GM12878 (cell line): ENCODE data around the gene TMC2. TPM values are rescaled to one million over a fixed set of nuclear protein-coding genes. Genes with fewer than 3 reads are reported as not detected.
"Not testable (repeated sequence)": the region's sequence is repeated elsewhere in the genome, so short reads cannot be mapped to it uniquely, and the experiment has no call there.

Experiments used
- ATAC-seq: fragments of 200-7000 bp; cut with Tn5 transposase; 3 replicates; pipeline ENCODE4 v1.9.1; 2020; ENCODE audit warnings: mild to moderate bottlenecking, moderate library complexity
- BruUV-seq: library from RNA; stranded (reverse); fragments of 400-500 nt; replicated peaks from 2 replicates; lab custom pipeline; 2021; lab: Mats Ljungman, UMichigan
- CTCF ChIA-PET: fragments of 300-600 bp; sonication (Branson Sonifier 250); formaldehyde crosslinking; extraction: SDS; loops from one replicate; lab custom pipeline; 2021; ENCODE audit warnings: inconsistent platforms; lab: Yijun Ruan, JAX
- POLR2A ChIA-PET: fragments of 350-600 bp; formaldehyde crosslinking; extraction: SDS; loops from one replicate; lab custom pipeline; 2021; ENCODE audit warnings: inconsistent platforms; lab: Charles Lee
- RAD21 ChIA-PET: fragments of 300-600 bp; sonication (Branson Sonifier 250); formaldehyde crosslinking; loops from one replicate; lab custom pipeline; 2023; ENCODE audit warnings: antibody characterized with exemption; ENCODE audit not compliant: unreplicated experiment; lab: Charles Lee
- SMC1A ChIA-PET: fragments of 300-600 bp; sonication (Branson Sonifier 250); formaldehyde crosslinking; loops from one replicate; lab custom pipeline; 2023; ENCODE audit not compliant: unreplicated experiment, uncharacterized antibody; lab: Charles Lee
- DNase-seq: peaks from one replicate; pipeline ENCODE4 v3.0.0-alpha.2; 2011; ENCODE audit warnings: low read depth, low spot score
- FAIRE-seq: peaks from 3 replicates; lab custom pipeline; 2011; peaks lifted over from hg19 to GRCh38; lab: Jason Lieb, UNC
- H2AFZ ChIP-seq: 2 replicates; pipeline ENCODE4 v1.6.0; 2011; ENCODE audit warnings: low read depth, low read length, control low read depth; ENCODE audit not compliant: control insufficient read depth
- H3K27ac ChIP-seq: 2 replicates; pipeline ENCODE4 v1.5.1; 2011; ENCODE audit warnings: control low read depth; ENCODE audit not compliant: control insufficient read depth, insufficient read depth
- H3K27me3 ChIP-seq, 2 experiments: replicated peaks in 1 of 2; 2 replicates each; pipeline versions ENCODE4 v1.6.0 to v1.6.1; 2011; ENCODE audit warnings: low read length in 1 of 2; ENCODE audit not compliant: control insufficient read depth in 2 of 2, insufficient read depth in 2 of 2
- H3K36me3 ChIP-seq, 2 experiments: 2 replicates each; pipeline ENCODE4 v1.5.1; 2011; ENCODE audit warnings: low read length in 1 of 2; ENCODE audit not compliant: control insufficient read depth in 2 of 2, insufficient read depth in 2 of 2
- H3K4me1 ChIP-seq: 2 replicates; pipeline ENCODE4 v1.6.1; 2011; ENCODE audit warnings: mild to moderate bottlenecking, low read length, moderate library complexity, mixed read lengths; ENCODE audit not compliant: control insufficient read depth, insufficient read depth
- H3K4me2 ChIP-seq: 2 replicates; pipeline ENCODE4 v1.6.0; 2011; ENCODE audit warnings: control low read depth; ENCODE audit not compliant: control insufficient read depth, insufficient read depth
- H3K4me3 ChIP-seq: fragments of 200-600 bp; sonication (generic); 2 replicates; pipeline ENCODE4 v1.5.1; 2016
- H3K79me2 ChIP-seq: 2 replicates; pipeline ENCODE4 v1.6.0; 2011; ENCODE audit warnings: low read length; ENCODE audit not compliant: control insufficient read depth, insufficient read depth
- H3K9ac ChIP-seq: 2 replicates; pipeline ENCODE4 v1.8.0; 2011; ENCODE audit warnings: low read length, control low read depth, mixed read lengths; ENCODE audit not compliant: control insufficient read depth, insufficient read depth
- H3K9me3 ChIP-seq: replicated peaks from 3 replicates; pipeline ENCODE4 v1.5.1; 2011; ENCODE audit warnings: mild to moderate bottlenecking, low read length; ENCODE audit not compliant: control insufficient read depth, insufficient read depth
- H4K20me1 ChIP-seq: 2 replicates; pipeline ENCODE4 v1.6.0; 2011; ENCODE audit not compliant: control insufficient read depth, insufficient read depth
- GATAD2B ChIP-seq: fragments of 450-650 bp; conservative IDR thresholded peaks from 2 replicates; pipeline ENCODE4 v1.6.1; 2017; ENCODE audit warnings: low read depth, mild to moderate bottlenecking, moderate library complexity
- LARP7 ChIP-seq: fragments of 450-650 bp; IDR thresholded peaks from 2 replicates; pipeline ENCODE4 v1.6.1; 2017; ENCODE audit warnings: mild to moderate bottlenecking
- MAX ChIP-seq: IDR thresholded peaks from 2 replicates; pipeline ENCODE4 v1.6.1; 2012; ENCODE audit warnings: low read depth, low read length, improper control_type of control experiment
- POLR2A ChIP-seq: IDR thresholded peaks from 2 replicates; pipeline ENCODE4 v1.6.1; 2011; ENCODE audit warnings: low read depth, mild to moderate bottlenecking, low read length
- RAD21 ChIP-seq: IDR thresholded peaks from 2 replicates; pipeline ENCODE4 v1.6.1; 2011; ENCODE audit warnings: mild to moderate bottlenecking, low read depth, low read length, moderate library complexity; ENCODE audit not compliant: insufficient read depth
- SPI1 ChIP-seq: IDR thresholded peaks from 2 replicates; pipeline ENCODE4 v1.6.1; 2011; ENCODE audit warnings: low read depth, mild to moderate bottlenecking, low read length, moderate library complexity, borderline replicate concordance; ENCODE audit not compliant: insufficient read depth
- SRF ChIP-seq, 2 experiments: IDR thresholded peaks; 2 replicates each; pipeline ENCODE4 v1.6.1; 2011; ENCODE audit warnings: low read depth in 2 of 2, low read length in 2 of 2, mild to moderate bottlenecking in 1 of 2, moderate library complexity in 1 of 2
- TAF1 ChIP-seq: IDR thresholded peaks from 2 replicates; pipeline ENCODE4 v1.6.1; 2011; ENCODE audit warnings: mild to moderate bottlenecking, low read depth, low read length, borderline replicate concordance
- YY1 ChIP-seq: IDR thresholded peaks from 2 replicates; pipeline ENCODE4 v1.6.1; 2011; ENCODE audit warnings: low read depth, mild to moderate bottlenecking, low read length
- ZNF24 ChIP-seq: fragments of 450-650 bp; IDR thresholded peaks from 2 replicates; pipeline ENCODE4 v1.6.1; 2017; ENCODE audit warnings: antibody characterized with exemption, mild to moderate bottlenecking
- WGBS: methylation state at CpG from one replicate; pipeline ENCODE4 v1.1.6; 2016; ENCODE audit warnings: low lambda C conversion rate; ENCODE audit not compliant: insufficient replicate concordance, insufficient coverage; ENCODE audit errors: missing lambda C conversion rate; 5-methylcytosine and 5-hydroxymethylcytosine counted together
- in situ Hi-C: fragments of 300-500 bp; cut with MboI; formaldehyde crosslinking; loops from 9 replicates; pipeline ENCODE4 v1.14.3; 2018; ENCODE audit warnings: mixed read lengths
- intact Hi-C: fragments of 100-400 bp; cut with micrococcal nuclease; formaldehyde crosslinking; loops from one replicate; pipeline ENCODE4 v1.14.2; 2022; ENCODE audit not compliant: unreplicated experiment
- polyA plus RNA-seq, 11 experiments: library from polyadenylated mRNA; depleted of rRNA in 4 of 11; unstranded in 6 of 11; stranded (reverse) in 5 of 11; fragments of >200 nt; fragmentation: Nextera tagmentation in 4 of 11; fragmentation: Illumina TruSeq in 1 of 11; extraction: Ambion mirVana in 4 of 11; extraction: Trizol in 1 of 11; gene quantifications; 1 replicate in 1 of 11; 2 replicates in 10 of 11; pipeline versions ENCODE4 v1.2.1 to v1.2.3, GENCODE V29; 2011 to 2016; ENCODE audit warnings: inconsistent platforms in 2 of 11, missing spikeins in 2 of 11, low read depth in 1 of 11
- total RNA-seq, 4 experiments: library from RNA; depleted of rRNA in 3 of 4; stranded (reverse); fragments of >200 nt in 3 of 4; fragmentation: Illumina TruSeq in 1 of 4; extraction: Trizol in 1 of 4; gene quantifications; 2 replicates each; pipeline versions ENCODE4 v1.2.1 to v1.2.3, GENCODE V29; 2013 to 2021
- TF ChIP-seq, protein P1 (sequence below): fragments of 450-650 bp; IDR thresholded peaks from 2 replicates; pipeline ENCODE4 v1.6.1; 2017; ENCODE audit warnings: mild to moderate bottlenecking, low read depth, inconsistent platforms; ENCODE audit not compliant: poor library complexity, severe bottlenecking

The TMC2 gene
- total and polyA plus RNA-seq, 10 of the 15 experiments (the other 5 are each of a cell fraction or from before 2014, with no cell fraction given), result 0.08 TPM; not detected in 9

- not testable (repeated sequence) for DNase-seq
These were observed 13.4 kb upstream of the TMC2 start for GRCh38 chr20:2522826-2523429.

DNA sequence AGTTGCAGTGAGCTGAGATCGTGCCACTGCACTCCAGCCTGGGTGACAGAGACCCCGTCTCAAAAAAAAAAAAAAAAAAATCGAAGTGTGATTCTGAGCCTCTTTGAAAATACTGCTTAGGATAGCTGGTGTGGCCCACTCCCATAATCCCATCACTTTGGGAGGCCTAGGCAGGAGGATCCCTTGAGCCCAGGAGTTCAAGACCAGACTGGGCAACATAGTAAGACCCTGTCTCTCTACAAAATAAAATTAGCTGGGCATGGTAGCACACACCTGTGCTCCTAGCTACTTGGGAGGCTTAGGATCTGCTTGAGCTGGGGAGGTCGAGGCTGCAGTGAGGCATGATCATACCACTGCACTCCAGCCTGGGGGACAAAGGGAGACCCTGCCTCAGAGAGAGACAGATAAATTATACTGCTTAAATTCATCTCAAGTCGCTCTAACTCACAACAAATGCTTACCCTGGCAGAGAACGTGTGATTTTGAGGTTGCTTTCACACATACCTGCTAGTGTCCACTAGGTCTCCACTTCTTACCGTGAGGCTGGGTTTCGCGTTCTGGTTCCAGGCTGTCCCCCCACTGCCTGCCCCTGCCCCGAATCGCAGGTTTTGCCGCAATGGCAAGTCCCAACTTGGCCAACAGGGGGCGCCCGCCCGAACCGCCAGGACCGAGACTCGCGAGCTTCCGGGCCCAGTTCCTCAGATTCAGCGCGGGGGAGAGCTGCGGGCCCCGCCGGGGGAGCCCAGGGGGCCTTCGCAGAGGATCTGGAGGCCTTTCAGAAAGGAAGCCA is 12.3 kb upstream of the TMC2 start:
- Histone ChIP-seq H3K36me3 (no peaks in the 10 kb centered on the region), H3K79me2 (no peaks in the 10 kb centered on the region), H3K4me3 (peak overlapping the region; percentile 87), H3K4me2 (peak overlapping the region; percentile 65), H3K9me3 (no peaks in the 10 kb centered on the region), H4K20me1 (no peaks in the 10 kb centered on the region), H3K9ac (peak overlapping the region; percentile 61), H3K27me3 (no peaks in the 10 kb centered on the region), H3K4me1 (0 out of 2 replicates have a peak, but pooled peaks cover 3% of the 10 kb centered on the region), H2AFZ (peak overlapping the region; percentile 92), H3K27ac (peak overlapping the region; percentile 43; the same call in 1 of the 2 replicates)
- ChIA-PET RAD21 (interaction anchor here (1.9 kb wide), 1 partner anchor 123 kb away, joined by 6 read pairs; no protein-coding TSS in a partner anchor), SMC1A (interaction anchor here (0.6 to 1.1 kb wide), 6 partner anchors 15 to 152 kb away, joined by 3 to 4 read pairs (median 3); partner anchors contain the start of gene SNRPB), POLR2A (no interaction called here), CTCF (interaction anchor here (0.6 to 5.4 kb wide), 17 partner anchors 9 to 1106 kb away, joined by 3 to 86 read pairs (median 5); partner anchors contain the start of genes SNRPB and ZNF343)
- BruUV-seq, result no TSS peak
- in situ Hi-C loops (no loop called here), intact Hi-C loops (loop anchor here (2.0 kb wide), 1 partner anchor 129 kb away; the partner anchor contains the start of gene NOP56)
- 4% methylated on average over 25 of the region's 26 CpGs for WGBS
- ATAC-seq (peak; percentile 89), DNase-seq (peak; percentile 25), FAIRE-seq (peak; percentile 54)
- peak; percentile 48; the same call in 1 of the 2 replicates for TF ChIP-seq SPI1
- TF ChIP-seq GATAD2B, result peak; percentile 35; the same call in 1 of the 2 replicates
- TF ChIP-seq, protein P1, sequence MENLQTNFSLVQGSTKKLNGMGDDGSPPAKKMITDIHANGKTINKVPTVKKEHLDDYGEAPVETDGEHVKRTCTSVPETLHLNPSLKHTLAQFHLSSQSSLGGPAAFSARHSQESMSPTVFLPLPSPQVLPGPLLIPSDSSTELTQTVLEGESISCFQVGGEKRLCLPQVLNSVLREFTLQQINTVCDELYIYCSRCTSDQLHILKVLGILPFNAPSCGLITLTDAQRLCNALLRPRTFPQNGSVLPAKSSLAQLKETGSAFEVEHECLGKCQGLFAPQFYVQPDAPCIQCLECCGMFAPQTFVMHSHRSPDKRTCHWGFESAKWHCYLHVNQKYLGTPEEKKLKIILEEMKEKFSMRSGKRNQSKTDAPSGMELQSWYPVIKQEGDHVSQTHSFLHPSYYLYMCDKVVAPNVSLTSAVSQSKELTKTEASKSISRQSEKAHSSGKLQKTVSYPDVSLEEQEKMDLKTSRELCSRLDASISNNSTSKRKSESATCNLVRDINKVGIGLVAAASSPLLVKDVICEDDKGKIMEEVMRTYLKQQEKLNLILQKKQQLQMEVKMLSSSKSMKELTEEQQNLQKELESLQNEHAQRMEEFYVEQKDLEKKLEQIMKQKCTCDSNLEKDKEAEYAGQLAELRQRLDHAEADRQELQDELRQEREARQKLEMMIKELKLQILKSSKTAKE, result no peak
- peak; percentile 84 for TF ChIP-seq POLR2A
- no peak for TF ChIP-seq MAX
- TF ChIP-seq ZNF24, result 0 out of 2 replicates have a peak, but pooled peaks have one; percentile 8
- peak; percentile 38; the same call in 1 of the 2 replicates for TF ChIP-seq LARP7
- TF ChIP-seq RAD21, result peak; percentile 31; the same call in 1 of the 2 replicates
- TF ChIP-seq TAF1, result peak; percentile 55; the same call in 1 of the 2 replicates
- peak; percentile 60; the same call in 1 of the 2 replicates for TF ChIP-seq YY1

More at GRCh38 chr20:2522826-2523429, 13.4 kb upstream of the TMC2 start:
- H3K4me1 ChIP-seq, H4K20me1 ChIP-seq, intact Hi-C loops, ATAC-seq, BruUV-seq, H3K4me2 ChIP-seq, H3K27ac ChIP-seq, H3K79me2 ChIP-seq, FAIRE-seq, H3K9me3 ChIP-seq, H2AFZ ChIP-seq, H3K36me3 ChIP-seq, H3K4me3 ChIP-seq: not testable (repeated sequence)
- ChIA-PET RAD21 (interaction anchor here (0.9 to 1.9 kb wide), 4 partner anchors 124 to 315 kb away, joined by 3 to 8 read pairs (median 6); no protein-coding TSS in a partner anchor), CTCF (interaction anchor here (1.0 to 5.4 kb wide), 29 partner anchors 10 to 478 kb away, joined by 3 to 86 read pairs (median 6); partner anchors contain the start of genes NOP56, SNRPB and ZNF343), SMC1A (interaction anchor here (0.8 to 2.0 kb wide), 7 partner anchors 14 to 130 kb away, joined by 3 to 11 read pairs (median 5); partner anchors contain the start of gene ZNF343)
- 0 out of 4 replicates have a peak, but pooled peaks of 1 of the 2 experiments have one; percentile 15 for TF ChIP-seq SRF (IDR thresholded peaks at IDR 0.05; ENCODE audit: low read depth in 2 of 2, low read length in 2 of 2)
- TF ChIP-seq, all 136 proteins: peak for 1; not testable (repeated sequence) for 135
- in situ Hi-C loops, H3K9ac ChIP-seq, H3K27me3 ChIP-seq: not testable (repeated sequence)
- 31% methylated on average over 5 of the region's 5 CpGs for WGBS
- POLR2A ChIA-PET, result interaction anchor here (0.6 to 0.9 kb wide), 3 partner anchors 14 to 629 kb away, joined by 3 to 6 read pairs (median 4); partner anchors contain the start of gene ZNF343
